GOT3 (cell line): Measurements from ENCODE around the gene PPP1R3F.
"Not testable (repeated sequence)": the region's sequence is repeated elsewhere in the genome, so short reads cannot be mapped to it uniquely, and the experiment has no call there.

Experiments used
- DNase-seq: peaks from one replicate; lab custom pipeline; 2025; ENCODE audit warnings: mixed read lengths; lab: John Stamatoyannopoulos, UW

The PPP1R3F gene

DNA sequence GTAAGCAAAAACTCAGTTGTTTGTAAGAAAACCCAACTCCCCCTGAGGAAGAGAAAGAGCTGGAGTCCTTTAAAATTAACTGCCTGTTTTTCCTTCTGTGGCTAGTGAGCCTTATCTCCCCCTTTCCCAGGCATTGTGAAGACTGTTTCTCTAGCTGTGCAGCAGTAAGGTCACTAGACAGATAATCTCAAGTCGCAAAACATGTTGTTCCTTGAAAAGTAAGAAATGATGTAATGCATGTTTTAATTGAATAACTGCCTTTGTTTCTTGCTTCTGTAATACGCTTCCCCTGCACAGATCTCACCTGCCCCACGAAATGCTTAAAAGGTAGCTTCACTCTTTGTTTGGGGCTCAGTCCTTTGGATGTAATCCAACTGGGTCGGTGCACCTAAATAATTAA, 46.5 kb downstream of the PPP1R3F start:
- no peak for DNase-seq

DNA sequence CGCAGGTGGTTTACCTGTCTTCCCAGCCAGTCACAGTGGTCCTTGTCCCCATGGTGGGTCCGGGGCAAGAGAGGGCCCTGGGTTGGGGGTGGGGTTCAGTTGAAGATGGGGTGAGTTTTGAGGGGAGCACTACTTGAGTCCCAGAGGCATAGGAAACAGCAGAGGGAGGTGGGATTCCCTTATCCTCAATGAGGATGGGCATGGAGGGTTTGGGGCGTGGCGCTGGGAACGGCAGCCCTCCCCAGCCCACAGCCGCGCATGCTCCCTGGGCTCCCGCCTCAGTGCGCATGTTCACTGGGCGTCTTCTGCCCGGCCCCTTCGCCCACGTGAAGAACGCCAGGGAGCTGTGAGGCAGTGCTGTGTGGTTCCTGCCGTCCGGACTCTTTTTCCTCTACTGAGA, 52.1 kb downstream of the PPP1R3F start, which contains the start of gene GAGE12J:
TSS of gene GAGE12J (plus strand) at position 301 of the 400 bp plus-strand sequence. CDS start 1,157 bp downstream, outside the sequence.
- DNase-seq = not testable (repeated sequence)

DNA sequence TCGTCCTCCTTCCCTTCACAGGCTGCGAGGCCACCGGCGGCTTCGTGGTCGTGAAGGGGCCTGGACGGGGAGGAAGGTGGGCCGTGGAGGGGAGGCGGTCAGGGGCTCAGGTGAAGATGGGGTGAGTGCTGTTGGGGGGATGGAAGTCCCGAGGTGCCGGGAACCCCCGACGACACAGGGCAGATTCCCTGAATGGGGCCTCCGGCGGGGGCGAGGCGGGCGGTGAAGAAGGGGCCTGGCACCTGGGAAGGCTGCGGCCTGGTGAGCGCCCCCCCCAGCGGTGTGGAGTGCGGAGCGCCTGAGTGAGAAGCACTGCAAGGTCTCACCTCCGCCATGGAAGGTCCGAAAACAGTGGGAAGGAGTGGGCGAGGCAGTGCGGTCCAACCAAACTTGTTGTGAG, 52.7 kb downstream of the PPP1R3F start:
- not testable (repeated sequence) for DNase-seq

DNA sequence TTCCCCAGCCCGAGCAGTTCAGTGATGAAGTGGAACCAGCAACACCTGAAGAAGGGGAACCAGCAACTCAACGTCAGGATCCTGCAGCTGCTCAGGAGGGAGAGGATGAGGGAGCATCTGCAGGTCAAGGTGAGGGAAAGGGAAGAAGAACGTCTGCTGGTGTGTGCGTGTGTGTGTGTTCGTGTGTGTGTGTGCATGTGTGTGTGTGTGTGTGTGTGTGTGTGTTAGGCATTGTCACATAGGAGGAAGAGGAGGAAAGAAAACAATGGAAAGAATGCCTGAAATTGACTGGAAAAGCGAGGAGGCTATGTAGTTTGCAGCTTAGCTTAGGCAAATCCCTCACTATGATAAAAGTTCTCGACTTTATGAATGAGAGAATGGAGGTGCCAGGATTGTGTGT, 54.1 kb downstream of the PPP1R3F start:
- DNase-seq = not testable (repeated sequence)

DNA sequence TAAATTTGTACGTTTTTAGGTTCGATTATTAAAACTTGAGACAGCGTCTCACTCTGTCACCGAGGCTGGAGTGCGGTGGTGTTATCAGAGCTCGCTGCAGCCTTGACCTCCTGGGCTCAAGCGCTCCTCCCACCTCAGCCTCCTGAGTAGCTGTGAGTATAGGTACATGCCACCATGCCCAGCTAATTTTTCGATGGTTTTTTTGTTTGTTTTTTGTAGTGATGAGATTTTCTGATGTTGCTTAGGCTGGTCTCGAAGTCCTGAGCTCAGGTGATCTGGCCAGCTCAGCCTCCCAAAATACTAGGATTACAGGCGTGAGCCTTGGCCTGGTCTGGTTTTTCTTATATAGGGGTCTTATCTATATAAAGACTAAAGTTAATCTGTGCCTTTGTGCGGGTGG, 60.8 kb downstream of the PPP1R3F start:
- not testable (repeated sequence) for DNase-seq

DNA sequence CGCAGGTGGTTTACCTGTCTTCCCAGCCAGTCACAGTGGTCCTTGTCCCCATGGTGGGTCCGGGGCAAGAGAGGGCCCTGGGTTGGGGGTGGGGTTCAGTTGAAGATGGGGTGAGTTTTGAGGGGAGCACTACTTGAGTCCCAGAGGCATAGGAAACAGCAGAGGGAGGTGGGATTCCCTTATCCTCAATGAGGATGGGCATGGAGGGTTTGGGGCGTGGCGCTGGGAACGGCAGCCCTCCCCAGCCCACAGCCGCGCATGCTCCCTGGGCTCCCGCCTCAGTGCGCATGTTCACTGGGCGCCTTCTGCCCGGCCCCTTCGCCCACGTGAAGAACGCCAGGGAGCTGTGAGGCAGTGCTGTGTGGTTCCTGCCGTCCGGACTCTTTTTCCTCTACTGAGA, 61.7 kb downstream of the PPP1R3F start, which contains the start of gene GAGE13:
TSS of gene GAGE13 (plus strand) at position 301 of the 400 bp plus-strand sequence. CDS start 1,156 bp downstream, outside the sequence.
- DNase-seq = not testable (repeated sequence)

DNA sequence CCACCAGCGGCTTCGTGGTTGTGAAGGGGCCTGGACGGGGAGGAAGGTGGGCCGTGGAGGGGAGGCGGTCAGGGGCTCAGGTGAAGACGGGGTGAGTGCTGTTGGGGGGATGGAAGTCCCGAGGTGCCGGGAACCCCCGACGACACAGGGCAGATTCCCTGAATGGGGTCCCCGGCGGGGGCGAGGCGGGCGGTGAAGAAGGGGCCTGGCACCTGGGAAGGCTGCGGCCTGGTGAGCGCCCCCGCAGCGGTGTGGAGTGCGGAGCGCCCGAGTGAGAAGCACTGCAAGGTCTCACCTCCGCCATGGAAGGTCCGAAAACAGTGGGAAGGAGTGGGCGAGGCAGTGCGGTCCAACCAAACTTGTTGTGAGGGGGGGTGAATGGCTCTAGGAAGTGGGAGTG, 62.2 kb downstream of the PPP1R3F start:
- DNase-seq = not testable (repeated sequence)
